CD4-positive, alpha-beta memory T cell (primary cell): ENCODE results near the gene MKNK1. TPM values are rescaled to one million over a fixed set of nuclear protein-coding genes. Genes with fewer than 3 reads are reported as not detected.

ENCODE experiments used
- CTCF ChIA-PET: fragments of 350-600 bp; sonication (Branson Sonifier 250); formaldehyde crosslinking; loops from one replicate; lab custom pipeline; 2021; ENCODE audit warnings: inconsistent platforms; ENCODE audit not compliant: partially characterized antibody; lab: Charles Lee
- POLR2A ChIA-PET: fragments of 350-600 bp; sonication (Branson Sonifier 250); formaldehyde crosslinking; loops from one replicate; lab custom pipeline; 2021; ENCODE audit not compliant: partially characterized antibody; lab: Charles Lee
- DNase-seq, 5 donors: peaks; one replicate each; pipeline versions ENCODE4 v3.0.0 to v3.0.0-alpha.2; 2020 to 2022; ENCODE audit warnings: mixed read lengths in 1 of 5
- H3K27ac ChIP-seq: one replicate; pipeline ENCODE4 v1.7.0; 2013; ENCODE audit warnings: low read depth, low read length
- H3K27me3 ChIP-seq: 2 replicates; pipeline ENCODE4 v1.7.0; 2013; ENCODE audit warnings: mild to moderate bottlenecking, low read length, moderate library complexity; ENCODE audit not compliant: insufficient read depth
- H3K36me3 ChIP-seq: 2 replicates; pipeline ENCODE4 v1.7.0; 2013; ENCODE audit warnings: mild to moderate bottlenecking, low read length, moderate library complexity; ENCODE audit not compliant: insufficient read depth
- H3K4me1 ChIP-seq: 2 replicates; pipeline ENCODE4 v1.7.0; 2013; ENCODE audit warnings: mild to moderate bottlenecking, low read length, moderate library complexity; ENCODE audit not compliant: insufficient read depth
- H3K4me3 ChIP-seq, 2 donors: one replicate each; pipeline ENCODE4 v1.7.0; 2013; ENCODE audit warnings: low read length in 2 of 2, mild to moderate bottlenecking in 1 of 2
- H3K9me3 ChIP-seq, 2 donors: one replicate each; pipeline ENCODE4 v1.7.0; 2013; ENCODE audit warnings: low read length in 2 of 2, control low read depth in 1 of 2; ENCODE audit not compliant: control insufficient read depth in 1 of 2
- H3K27ac Mint-ChIP-seq, 7 donors: one replicate each; pipeline ENCODE4 v1.8.0; 2020 to 2021; ENCODE audit warnings: mixed read lengths in 7 of 7, mild to moderate bottlenecking in 6 of 7, inconsistent platforms in 3 of 7, moderate library complexity in 3 of 7
- H3K27me3 Mint-ChIP-seq, 2 donors: one replicate each; pipeline ENCODE4 v1.8.0; 2020 to 2021; ENCODE audit warnings: mixed read lengths in 2 of 2
- H3K36me3 Mint-ChIP-seq, 2 donors: one replicate each; pipeline ENCODE4 v1.8.0; 2020 to 2021; ENCODE audit warnings: mixed read lengths in 2 of 2, inconsistent platforms in 1 of 2, mild to moderate bottlenecking in 1 of 2
- H3K4me1 Mint-ChIP-seq, 4 donors: one replicate each; pipeline ENCODE4 v1.8.0; 2020 to 2021; ENCODE audit warnings: mixed read lengths in 4 of 4, mild to moderate bottlenecking in 1 of 4
- H3K4me3 Mint-ChIP-seq, 8 donors: one replicate each; pipeline ENCODE4 v1.8.0; 2020 to 2021; ENCODE audit warnings: mixed read lengths in 8 of 8, mild to moderate bottlenecking in 7 of 8, moderate library complexity in 6 of 8, inconsistent platforms in 3 of 8
- H3K9me3 Mint-ChIP-seq, 8 donors: one replicate each; pipeline ENCODE4 v1.8.0; 2020 to 2021; ENCODE audit warnings: mixed read lengths in 8 of 8, mild to moderate bottlenecking in 5 of 8, inconsistent platforms in 3 of 8, moderate library complexity in 1 of 8
- intact Hi-C: fragments of 100-400 bp; cut with micrococcal nuclease; formaldehyde crosslinking; loops from one replicate; pipeline ENCODE4 v1.15.1; 2023
- polyA plus RNA-seq, 2 donors: library from polyadenylated mRNA; unstranded; fragments of 300-500 nt; fragmentation: Illumina TruSeq; gene quantifications; one replicate each; pipeline ENCODE4 v1.2.3, GENCODE V29; 2021
- total RNA-seq, 2 experiments: library from RNA; stranded (reverse); gene quantifications; one replicate each; pipeline ENCODE4 v1.2.3, GENCODE V29; 2021

The MKNK1 gene
- total and polyA plus RNA-seq, 4 experiments from 2014 or later, result 29.3 to 54.9 (median 43.8) TPM

- Mint-ChIP-seq H3K27me3 (no peaks in the 10 kb centered on the region), H3K27ac (no peak overlapping the region)
- H3K36me3 ChIP-seq, result peaks cover 3% of the 10 kb centered on the region
Measured at GRCh38 chr1:46647611-46648010, 43.5 kb upstream of the MKNK1 start.

DNA sequence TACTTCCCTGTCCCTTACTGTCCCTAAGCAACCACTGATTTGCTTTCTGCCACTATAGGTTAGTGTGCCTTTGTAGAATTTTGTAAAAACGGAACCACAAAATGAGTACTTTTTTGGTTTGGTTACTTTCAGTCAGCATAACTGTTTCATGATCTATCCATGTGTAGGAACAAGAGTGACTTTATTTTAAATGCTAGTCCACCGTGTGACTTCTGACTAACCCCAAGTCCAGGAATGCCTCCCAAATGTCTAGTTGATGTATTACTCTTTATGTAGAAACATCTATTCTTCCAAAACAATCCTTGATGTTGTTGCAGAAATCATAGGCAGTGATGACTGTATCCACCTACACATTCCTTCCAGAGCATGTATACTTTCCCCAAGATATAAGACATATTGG is 42.8 kb upstream of the MKNK1 start:
- Histone ChIP-seq H3K27ac (no peak overlapping the region), H3K9me3 (no peaks in the 10 kb centered on the region), H3K4me1 (no peaks in the 10 kb centered on the region), H3K36me3 (peaks cover 8% of the 10 kb centered on the region), H3K4me3 (no peak overlapping the region), H3K27me3 (no peaks in the 10 kb centered on the region)
- Mint-ChIP-seq H3K4me3 (no peak overlapping the region), H3K27ac (no peak overlapping the region), H3K27me3 (no peaks in the 10 kb centered on the region), H3K4me1 (no peaks in the 10 kb centered on the region), H3K9me3 (peaks cover 0 to 3% (median 0%) of the 10 kb centered on the region in 8 donors), H3K36me3 (peaks cover 50% of the 10 kb centered on the region in 2 donors)
- ChIA-PET POLR2A (no interaction called here), CTCF (no interaction called here)
- intact Hi-C loops, result no loop called here
- no peak for DNase-seq

More at GRCh38 chr1:46647611-46648010, 43.5 kb upstream of the MKNK1 start:
- intact Hi-C loops, result no loop called here
- Histone ChIP-seq H3K9me3 (no peaks in the 10 kb centered on the region), H3K4me1 (no peaks in the 10 kb centered on the region), H3K27me3 (no peaks in the 10 kb centered on the region), H3K4me3 (no peak overlapping the region), H3K27ac (no peak overlapping the region)
- Mint-ChIP-seq H3K4me3 (no peak overlapping the region), H3K9me3 (peaks cover 0 to 5% (median 0%) of the 10 kb centered on the region in 8 donors), H3K4me1 (no peaks in the 10 kb centered on the region), H3K36me3 (peaks cover 51 to 52% of the 10 kb centered on the region in 2 donors)
- ChIA-PET CTCF (no interaction called here), POLR2A (no interaction called here)
- DNase-seq, result no peak

DNA sequence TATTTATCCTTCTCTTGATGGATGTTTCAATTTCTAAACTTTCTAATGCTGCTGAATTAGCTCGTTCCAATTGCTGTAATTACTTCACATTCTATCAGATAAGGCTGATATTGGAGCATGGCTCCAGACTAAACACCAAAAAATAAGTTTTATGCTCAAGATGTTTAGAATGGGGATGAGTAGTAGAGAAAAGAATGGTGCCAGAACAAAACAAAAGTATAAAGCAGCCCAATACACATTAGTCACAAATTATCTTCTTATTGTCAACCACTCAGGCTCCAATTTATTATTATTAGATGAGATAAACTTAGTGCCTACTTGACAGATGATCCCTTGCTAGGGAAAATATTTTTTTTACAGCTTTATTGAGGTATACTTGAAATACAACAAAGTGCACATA is 42.3 kb upstream of the MKNK1 start:
- intact Hi-C loops, result no loop called here
- Mint-ChIP-seq H3K27me3 (no peaks in the 10 kb centered on the region), H3K27ac (no peak overlapping the region), H3K36me3 (peaks cover 51 to 54% of the 10 kb centered on the region in 2 donors), H3K9me3 (peaks cover 0 to 3% (median 0%) of the 10 kb centered on the region in 8 donors), H3K4me1 (no peaks in the 10 kb centered on the region), H3K4me3 (no peak overlapping the region)
- CTCF ChIA-PET, result no interaction called here
- no peak for DNase-seq
- Histone ChIP-seq H3K4me1 (no peaks in the 10 kb centered on the region), H3K4me3 (no peak overlapping the region), H3K27ac (no peak overlapping the region), H3K36me3 (peaks cover 12% of the 10 kb centered on the region), H3K27me3 (no peaks in the 10 kb centered on the region), H3K9me3 (no peaks in the 10 kb centered on the region)
- POLR2A ChIA-PET, result no interaction called here

DNA sequence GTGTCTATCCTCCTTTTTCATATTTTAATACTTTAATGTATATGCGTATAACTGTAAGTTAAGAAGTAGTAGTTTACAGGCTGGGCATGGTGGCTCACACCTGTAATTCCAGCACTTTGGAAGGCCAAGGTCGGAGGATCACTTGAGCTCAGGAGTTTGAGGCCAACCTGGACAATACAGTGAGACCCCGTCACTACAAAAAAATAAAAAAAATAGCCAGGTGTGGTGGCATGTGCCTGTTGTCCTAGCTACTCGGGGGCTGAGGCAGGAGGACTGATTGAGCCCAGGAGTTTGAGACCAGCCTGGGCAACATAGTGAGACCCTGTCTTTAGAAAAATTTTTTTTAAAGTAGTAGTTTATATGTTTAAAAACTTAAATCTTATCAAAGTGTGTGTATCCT is 41.7 kb upstream of the MKNK1 start:
- Mint-ChIP-seq H3K27me3 (no peaks in the 10 kb centered on the region), H3K36me3 (peaks cover 51 to 54% of the 10 kb centered on the region in 2 donors), H3K27ac (no peak overlapping the region), H3K4me1 (no peaks in the 10 kb centered on the region), H3K9me3 (peaks cover 0 to 3% (median 0%) of the 10 kb centered on the region in 8 donors), H3K4me3 (no peak overlapping the region)
- no peaks in the 10 kb centered on the region for H3K27me3 ChIP-seq
- no peak for DNase-seq
- intact Hi-C loops, result no loop called here
- H3K4me1 ChIP-seq, result no peaks in the 10 kb centered on the region
- no peak overlapping the region for H3K27ac ChIP-seq
- CTCF ChIA-PET, result no interaction called here
- peaks cover 12% of the 10 kb centered on the region for H3K36me3 ChIP-seq
- POLR2A ChIA-PET, result no interaction called here
- no peaks in the 10 kb centered on the region for H3K9me3 ChIP-seq
- H3K4me3 ChIP-seq, result no peak overlapping the region

GRCh38 chr1:46643368-46643775 is 39.3 kb upstream of the MKNK1 start:
- H3K4me3 Mint-ChIP-seq, result no peak overlapping the region
- no peak for DNase-seq
- intact Hi-C loops, result no loop called here
- Histone ChIP-seq H3K4me1 (no peaks in the 10 kb centered on the region), H3K4me3 (no peak overlapping the region), H3K27ac (no peak overlapping the region), H3K36me3 (peaks cover 8% of the 10 kb centered on the region), H3K9me3 (no peaks in the 10 kb centered on the region), H3K27me3 (no peaks in the 10 kb centered on the region)
- ChIA-PET POLR2A (interaction anchor here (0.6 kb wide), 1 partner anchor 339 kb away, joined by 5 read pairs; no protein-coding TSS in a partner anchor), CTCF (no interaction called here)
- H3K36me3 Mint-ChIP-seq, result peaks cover 44 to 52% of the 10 kb centered on the region in 2 donors
- H3K4me1 Mint-ChIP-seq, result peaks cover 0 to 2% (median 0%) of the 10 kb centered on the region in 4 donors
- no peaks in the 10 kb centered on the region for H3K9me3 Mint-ChIP-seq
- no peaks in the 10 kb centered on the region for H3K27me3 Mint-ChIP-seq
- no peak overlapping the region for H3K27ac Mint-ChIP-seq

DNA sequence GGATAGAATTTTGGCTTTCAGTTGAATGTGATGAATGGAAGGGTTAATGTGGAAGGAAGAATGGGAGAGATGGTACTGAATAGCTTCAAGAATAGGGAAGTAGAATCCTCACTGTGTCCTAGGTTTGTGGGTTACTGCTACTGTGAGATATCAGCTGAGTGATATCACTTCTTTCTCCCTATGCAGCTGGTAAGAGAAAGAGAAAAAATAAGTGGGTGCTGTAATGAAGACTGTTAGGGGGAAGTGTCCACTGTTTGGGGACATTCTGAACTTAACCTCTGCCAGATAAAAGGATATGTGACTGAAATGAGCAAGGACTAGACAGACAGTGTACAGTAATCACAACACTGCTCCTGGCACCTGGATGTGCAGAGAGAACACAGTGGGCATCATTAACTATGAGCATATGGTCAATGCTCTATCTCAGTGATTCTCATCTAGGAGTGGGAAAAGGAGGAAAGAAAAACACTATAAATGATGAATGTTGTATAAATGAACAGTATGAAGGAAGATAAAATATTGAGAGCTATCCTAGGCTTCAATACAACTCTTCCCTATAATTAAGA is 38.1 kb upstream of the MKNK1 start:
- Histone ChIP-seq H3K27me3 (no peaks in the 10 kb centered on the region), H3K36me3 (peaks cover 8% of the 10 kb centered on the region), H3K9me3 (no peaks in the 10 kb centered on the region), H3K4me1 (no peaks in the 10 kb centered on the region), H3K4me3 (no peak overlapping the region), H3K27ac (no peak overlapping the region)
- CTCF ChIA-PET, result no interaction called here
- Mint-ChIP-seq H3K4me3 (no peak overlapping the region), H3K4me1 (peaks cover 0 to 2% (median 0%) of the 10 kb centered on the region in 4 donors), H3K27ac (peak overlapping the region in 1 of 7 donors; percentile 70), H3K27me3 (no peaks in the 10 kb centered on the region), H3K9me3 (no peaks in the 10 kb centered on the region), H3K36me3 (peaks cover 39 to 49% of the 10 kb centered on the region in 2 donors)
- POLR2A ChIA-PET, result no interaction called here
- intact Hi-C loops, result no loop called here
- DNase-seq, result no peak

DNA sequence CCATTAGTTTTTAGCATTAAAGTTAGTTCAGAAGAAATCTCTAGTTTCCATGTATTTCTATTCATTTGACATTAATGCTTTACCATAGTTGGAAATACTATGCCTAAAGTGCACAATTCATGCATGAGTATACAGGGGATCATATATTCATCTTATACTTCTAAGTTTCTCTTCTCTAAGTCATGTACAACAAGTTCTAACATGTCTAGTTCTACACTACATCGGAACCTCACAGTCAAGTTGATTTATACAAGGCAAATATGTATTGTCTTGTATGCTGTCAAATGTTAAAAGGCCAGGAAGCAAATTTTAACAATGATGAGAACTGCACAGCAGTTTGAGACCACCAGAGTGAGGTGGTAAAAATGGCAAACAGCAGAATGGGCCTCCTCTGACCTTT is 35.5 kb upstream of the MKNK1 start:
- Mint-ChIP-seq H3K36me3 (peaks cover 46 to 59% of the 10 kb centered on the region in 2 donors), H3K27ac (peak overlapping the region in 1 of 7 donors; percentile 9), H3K4me3 (no peak overlapping the region), H3K9me3 (no peaks in the 10 kb centered on the region), H3K4me1 (peaks cover 0 to 2% (median 0%) of the 10 kb centered on the region in 4 donors), H3K27me3 (no peaks in the 10 kb centered on the region)
- no peak overlapping the region for H3K4me3 ChIP-seq
- H3K9me3 ChIP-seq, result no peaks in the 10 kb centered on the region
- H3K4me1 ChIP-seq, result no peaks in the 10 kb centered on the region
- peaks cover 18% of the 10 kb centered on the region for H3K36me3 ChIP-seq
- intact Hi-C loops, result no loop called here
- CTCF ChIA-PET, result no interaction called here
- no peak for DNase-seq
- no peak overlapping the region for H3K27ac ChIP-seq
- no peaks in the 10 kb centered on the region for H3K27me3 ChIP-seq
- POLR2A ChIA-PET, result interaction anchor here (0.9 kb wide), 1 partner anchor 35 kb away, joined by 4 read pairs; the partner anchor contains the start of gene MKNK1
